HG03432 (cell line): ENCODE results near the gene IFIH1.

ENCODE experiments used
- ATAC-seq: cut with Tn5 transposase; IDR thresholded peaks from one replicate; pipeline ENCODE4 v1.9.1; 2021; ENCODE audit warnings: mild to moderate bottlenecking, moderate library complexity; ENCODE audit not compliant: unreplicated experiment

The IFIH1 gene

DNA sequence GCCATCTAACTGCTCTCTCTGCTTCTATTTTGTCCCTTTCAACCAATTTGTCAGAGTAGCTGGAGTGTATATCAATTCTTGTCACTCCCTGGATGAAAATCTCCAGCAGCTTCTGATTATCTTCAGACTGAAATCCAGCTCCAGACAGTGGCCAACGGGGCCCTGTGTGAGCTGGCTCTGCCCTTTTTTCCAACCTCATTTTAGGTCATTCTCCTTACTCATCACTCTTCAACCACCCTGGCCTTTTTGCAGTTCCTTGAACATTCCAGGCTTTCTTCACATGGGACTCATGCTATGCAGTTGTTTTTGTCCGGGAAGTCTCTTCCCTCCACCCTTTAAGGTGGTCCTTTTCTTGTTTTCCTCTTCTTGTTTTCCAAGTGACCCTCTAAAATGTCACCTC lies 59.8 kb downstream of the IFIH1 start:
- ATAC-seq: no peak

DNA sequence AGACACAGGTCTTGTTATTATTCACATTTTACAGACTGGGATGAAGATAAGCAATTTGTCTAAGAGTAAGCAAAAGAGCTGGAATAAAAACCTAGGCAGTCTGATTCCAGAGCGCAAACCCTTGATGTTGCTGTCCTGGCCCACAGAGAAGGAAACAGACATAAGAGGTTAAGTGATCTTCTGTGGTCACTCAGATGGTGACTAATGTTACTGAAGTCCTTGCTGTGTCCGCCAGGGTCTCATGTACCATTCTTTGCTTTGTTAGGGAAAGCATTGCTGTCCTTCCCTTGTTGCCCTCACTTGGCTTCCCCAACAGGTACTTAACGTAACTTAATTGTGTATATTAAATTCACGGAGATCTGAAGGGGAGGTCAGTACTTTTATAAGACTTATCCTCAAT lies 60.3 kb downstream of the IFIH1 start:
- ATAC-seq: no peak

DNA sequence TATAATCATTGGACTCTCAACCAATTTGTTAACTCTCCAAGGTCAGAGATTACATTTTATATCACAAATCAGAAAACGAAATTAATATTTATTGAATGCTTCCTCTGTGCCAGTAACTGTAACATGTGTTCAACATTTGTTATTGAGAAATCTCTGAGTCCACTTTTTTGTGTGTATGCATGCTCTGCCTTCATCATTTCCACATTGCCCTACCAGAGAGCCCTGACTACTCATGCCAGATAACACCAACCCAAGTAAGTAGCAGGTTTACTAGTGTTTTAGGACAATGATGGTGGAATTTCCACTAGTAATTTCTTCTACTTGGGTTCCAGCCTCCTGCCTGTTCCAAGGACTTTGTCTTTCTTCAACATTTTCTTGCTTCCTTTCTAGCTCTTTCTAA lies 61.1 kb downstream of the IFIH1 start:
- ATAC-seq: no peak

DNA sequence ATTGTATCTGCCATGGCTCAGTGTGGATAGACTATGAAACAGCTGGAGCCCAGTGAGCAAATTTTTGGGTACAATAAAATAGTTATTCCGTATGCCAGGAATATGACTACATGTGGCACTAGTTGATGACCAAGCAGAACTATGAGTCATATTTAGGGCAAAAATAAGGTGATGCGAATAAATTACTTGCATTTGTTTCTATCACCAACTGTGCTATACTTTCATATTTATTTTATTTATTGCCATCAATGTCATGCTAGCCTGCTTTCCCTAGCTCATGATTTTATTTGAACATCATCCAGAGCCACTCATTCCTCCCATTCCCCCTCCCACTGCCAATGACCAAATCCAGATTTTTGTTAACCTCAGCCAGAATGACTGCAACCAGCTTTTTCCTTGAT lies 61.9 kb downstream of the IFIH1 start:
- ATAC-seq: no peak

DNA sequence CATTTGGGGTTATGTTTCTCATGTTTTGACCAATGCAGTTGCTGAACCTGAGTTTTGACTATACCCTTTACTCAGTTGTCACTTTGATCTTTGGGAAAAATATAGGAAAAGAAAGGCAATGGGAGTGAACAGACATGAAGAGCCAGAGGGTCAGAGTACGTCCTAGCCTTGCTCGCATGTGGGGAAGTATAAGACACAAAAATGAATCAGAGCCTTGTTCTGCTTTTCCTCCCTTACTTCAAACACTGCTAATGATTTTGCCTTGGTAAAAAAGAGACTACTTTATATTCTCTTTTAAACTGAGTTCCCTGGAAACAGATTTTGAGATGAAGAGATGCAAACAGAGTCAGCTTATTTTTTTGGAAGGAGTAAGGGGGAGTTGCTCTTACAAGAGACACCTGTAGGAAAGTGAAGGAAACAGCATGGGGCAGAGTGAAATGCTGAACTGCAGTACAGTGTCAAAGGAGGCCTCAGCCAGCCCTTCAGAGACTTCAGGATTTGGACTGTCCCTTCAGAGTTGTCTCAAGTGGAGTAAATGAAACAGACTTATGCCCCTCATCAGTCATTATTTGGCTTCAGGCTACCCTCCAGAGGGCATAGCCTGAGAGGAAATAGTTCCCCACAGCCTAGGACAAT lies 64.1 kb downstream of the IFIH1 start:
- no peak for ATAC-seq

DNA sequence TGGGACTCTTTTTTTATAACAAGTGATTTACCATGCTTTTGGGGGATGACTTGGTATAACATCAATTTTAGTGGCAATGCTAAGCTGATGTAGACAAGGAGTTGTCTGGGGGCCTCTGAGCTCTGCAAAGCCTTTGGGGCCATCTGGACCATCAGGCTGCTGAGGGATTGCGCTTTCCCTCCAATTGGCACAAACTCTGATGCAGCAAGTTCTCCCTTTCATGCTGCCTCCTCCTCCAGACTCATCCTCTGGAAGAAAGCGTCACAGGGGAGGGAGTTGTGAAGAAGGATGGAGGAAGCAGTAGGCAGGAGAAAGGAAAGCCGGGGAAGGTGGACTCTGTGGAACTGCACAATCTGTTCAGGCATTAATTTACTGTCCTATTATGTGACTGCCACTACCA lies 65.0 kb downstream of the IFIH1 start:
- no peak for ATAC-seq

DNA sequence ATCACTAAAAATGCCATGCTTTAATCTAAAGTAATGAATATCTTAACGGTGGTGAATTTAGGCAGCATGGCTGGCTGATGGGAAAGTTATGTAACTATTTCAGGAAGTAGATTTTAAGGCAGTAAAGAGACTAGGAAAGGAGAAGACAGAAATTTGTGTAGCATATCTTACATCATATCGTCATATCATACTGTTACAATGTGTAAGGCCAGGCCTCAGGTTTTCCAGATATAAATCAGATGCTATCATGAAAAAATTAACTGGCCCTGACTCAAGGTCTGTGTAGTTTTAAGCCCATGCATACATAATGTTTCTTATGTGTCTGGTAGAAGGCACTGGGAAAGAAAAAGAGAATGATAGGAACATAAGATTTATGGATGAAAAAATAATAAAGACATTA lies 66.3 kb downstream of the IFIH1 start:
- no peak for ATAC-seq

DNA sequence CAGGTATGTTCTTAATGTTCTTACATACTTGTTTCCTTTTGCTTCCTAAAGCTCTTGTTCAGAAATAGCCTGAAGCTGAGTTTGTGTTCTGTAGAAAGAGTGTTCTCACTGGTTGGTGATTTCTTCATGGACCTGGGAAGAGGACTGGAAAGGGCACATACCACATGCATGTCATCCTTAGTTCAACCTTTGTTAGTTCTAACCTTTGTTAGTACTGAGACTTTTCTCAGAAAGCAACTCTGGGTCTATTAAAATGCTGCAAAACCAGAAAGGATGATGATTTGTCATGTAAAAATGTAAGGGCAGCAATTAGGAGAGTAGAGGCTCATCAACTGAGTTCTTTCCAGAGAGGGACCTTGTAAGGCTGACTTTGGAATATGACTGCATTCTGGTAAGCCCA lies 72.7 kb downstream of the IFIH1 start:
- no peak for ATAC-seq

DNA sequence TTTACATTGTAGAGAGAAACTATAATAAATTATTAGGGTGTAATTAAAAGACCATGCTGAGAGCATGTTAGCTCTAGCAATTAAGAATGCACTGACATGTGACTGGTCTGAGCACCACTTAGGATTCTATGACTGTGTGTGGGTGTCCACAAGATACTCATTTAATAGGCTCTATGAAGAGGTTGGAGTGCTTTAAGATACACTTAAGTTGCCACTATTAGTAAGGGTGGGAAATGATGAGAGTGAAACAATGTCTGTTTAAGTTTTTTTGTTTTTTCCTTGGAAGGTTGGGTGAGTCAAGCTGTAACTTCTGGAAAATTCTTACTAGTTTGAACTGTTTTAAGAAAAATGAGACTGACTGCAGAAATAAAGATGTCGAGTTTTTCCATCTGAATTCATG lies 73.4 kb downstream of the IFIH1 start:
- no peak for ATAC-seq

DNA sequence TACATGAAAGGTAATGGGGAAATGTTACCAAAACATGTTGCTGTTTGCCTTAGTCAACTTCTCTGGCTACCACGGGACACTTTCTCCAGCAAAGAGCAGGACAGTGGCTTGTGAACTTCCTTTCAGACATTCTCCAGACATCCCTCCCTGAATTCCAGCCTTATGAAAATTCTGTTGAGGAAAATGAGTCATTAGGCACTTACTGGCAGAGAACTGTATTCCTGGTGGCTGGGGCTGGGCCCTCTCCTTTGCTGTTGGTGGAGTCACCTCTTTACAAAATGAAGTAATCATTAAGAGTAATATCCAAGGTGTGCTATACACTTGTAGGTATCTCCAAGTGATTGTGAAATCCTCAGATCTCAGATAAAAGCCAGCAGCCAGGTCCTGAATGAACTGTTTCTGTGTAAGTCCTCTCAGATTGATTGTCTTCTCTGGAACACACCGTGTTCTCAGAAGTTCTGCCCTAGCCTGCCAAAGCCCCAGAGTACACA lies 73.9 kb downstream of the IFIH1 start:
- ATAC-seq: no peak

DNA sequence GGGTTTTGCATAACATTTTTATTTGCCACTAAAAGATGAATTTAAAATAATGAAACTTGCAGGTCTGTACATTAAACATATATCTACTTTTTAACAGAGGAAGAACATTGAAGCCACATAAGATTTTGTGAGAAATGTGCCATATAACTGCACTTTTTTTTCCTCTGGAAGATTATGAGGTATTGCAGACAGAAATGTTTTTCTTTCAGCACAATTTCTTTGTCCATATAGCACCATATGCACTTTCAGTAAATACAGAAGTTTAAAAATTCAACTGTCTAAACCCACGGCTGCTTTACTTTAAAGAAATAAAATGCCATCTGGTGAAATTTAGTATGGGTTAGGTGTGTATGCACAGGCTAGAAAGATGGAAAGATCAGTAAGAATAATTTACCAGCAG lies 74.8 kb downstream of the IFIH1 start:
- no peak for ATAC-seq

DNA sequence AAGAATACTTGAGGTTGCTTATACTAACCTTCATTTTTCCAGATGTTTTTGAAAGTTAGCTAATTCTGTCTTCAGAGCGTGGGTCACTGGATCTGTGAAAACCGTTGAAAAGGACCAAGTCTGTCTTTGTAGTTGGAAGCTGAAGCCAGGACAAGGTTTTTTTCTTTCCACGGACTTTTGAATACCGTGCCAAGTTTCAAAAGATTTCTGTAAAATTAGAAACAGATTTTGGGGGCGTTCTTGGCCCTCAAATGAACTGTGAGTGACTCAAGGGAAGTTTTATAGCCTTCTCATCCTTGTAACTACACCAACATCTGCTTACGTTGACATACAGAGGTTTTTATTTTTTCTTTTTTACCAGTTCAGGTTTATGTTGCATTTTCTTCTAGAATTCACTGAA lies 75.2 kb downstream of the IFIH1 start, which contains the start of gene FAP:
TSS of gene FAP (minus strand) at position 152 of the 400 bp plus-strand sequence. CDS start at position 34, 118 bp downstream.
- ATAC-seq: no peak

DNA sequence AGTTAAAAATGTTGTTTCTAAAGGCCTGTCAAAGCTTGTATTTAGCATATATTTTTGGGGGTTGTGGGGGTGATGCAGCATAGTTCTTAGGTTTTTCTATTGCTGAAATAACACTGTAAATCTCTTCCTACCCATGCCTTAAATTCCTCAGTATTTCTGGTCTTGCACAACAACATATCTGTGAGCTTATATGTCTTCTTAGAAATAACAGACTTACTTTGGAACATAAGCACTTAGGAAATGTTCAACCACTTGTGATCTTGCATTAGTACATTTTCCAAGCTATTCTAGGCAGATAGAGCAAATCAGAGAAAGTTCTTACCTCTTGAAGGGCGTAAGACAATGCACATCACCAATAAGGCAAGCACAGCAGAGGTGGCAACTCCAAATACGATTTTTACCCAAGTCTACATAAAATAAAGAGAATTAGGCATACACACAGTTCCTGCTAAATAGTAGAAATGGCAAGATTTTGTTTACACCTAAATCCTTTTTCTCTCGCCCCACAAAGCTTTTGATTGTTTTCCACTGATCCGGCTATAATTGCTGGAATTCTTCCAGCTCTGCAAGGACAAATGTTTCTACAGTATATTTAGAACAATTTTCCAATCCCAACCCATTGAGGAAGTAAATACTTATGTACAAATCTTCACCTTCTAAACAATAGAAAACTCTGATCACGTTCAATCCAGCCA lies 75.8 kb downstream of the IFIH1 start:
- ATAC-seq: no peak

DNA sequence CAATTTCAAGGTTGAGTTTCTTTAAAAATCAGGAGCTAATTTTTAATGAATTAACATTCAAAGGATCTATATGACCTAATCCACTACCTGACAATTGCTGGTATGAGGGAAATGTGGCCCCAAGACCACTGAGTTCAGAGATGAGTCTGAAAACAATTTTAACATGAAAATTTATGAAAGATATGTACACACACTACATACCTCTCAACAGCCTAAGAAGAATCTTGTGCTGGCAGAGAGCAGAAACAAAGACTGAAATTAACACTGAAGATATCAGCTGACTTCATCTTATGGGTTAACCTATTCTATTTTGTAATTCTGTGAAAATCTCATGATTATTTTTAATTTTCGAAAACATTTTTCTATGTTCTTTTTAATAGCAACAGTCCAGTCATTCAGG lies 76.9 kb downstream of the IFIH1 start:
- no peak for ATAC-seq

DNA sequence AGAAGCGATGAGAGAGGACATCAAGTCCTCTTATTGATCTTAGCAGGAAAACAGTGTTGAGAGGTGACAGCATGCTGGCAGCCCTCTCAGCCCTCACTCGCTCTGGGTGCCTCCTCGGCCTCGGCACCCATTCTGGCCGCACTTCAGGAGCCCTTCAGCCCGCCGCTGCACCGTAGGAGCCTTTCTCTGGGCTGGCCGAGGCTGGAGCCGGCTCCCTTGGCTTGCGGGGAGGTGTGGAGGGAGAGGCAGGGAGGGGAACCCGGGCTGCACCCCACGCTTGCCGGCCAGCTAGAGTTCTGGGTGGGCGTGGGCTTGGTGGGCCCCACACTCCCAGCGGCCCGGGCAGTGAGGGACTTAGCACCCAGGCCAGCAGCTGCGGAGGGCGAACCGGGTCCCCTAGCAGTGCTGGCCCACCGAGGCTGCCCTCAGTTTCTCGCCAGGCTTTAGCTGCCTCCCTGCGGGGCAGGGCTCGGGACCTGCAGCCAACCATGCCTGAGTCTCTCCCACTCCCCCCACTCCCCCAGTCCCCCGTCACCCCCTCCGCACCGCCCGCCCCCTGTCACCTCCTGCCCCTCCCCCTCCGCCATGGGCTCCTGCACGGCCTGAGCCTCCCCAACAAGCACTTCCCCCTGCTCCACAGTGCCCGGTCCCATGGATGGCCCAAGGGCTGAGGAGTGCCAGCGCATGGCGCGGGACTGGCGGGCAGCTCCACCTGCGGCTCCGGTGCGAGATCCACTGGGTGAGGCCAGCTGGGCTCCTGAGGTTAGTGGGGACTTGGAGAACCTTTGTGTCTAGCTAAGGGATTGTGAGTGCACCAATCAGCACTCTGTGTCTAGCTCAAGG lies 83.6 kb downstream of the IFIH1 start:
- no peak for ATAC-seq

DNA sequence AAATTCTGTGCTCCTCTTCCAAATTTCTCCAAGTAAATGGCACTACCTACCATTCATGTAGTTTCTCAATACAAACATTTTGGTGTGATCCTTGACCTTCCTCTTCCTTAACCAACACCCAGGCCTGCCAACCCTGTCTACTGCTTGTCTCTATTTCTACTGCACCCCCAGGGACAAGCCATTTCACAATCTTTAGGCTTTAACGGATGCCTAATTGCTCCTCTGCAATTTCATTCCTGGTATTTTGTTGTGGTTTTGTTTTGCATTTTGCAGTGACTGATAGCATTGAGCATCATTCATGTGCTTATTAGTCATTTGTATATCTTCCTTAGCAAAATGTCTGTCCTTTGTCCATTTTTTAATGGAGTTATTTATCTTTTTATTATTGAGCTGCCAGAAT lies 85.3 kb downstream of the IFIH1 start:
- ATAC-seq: no peak

DNA sequence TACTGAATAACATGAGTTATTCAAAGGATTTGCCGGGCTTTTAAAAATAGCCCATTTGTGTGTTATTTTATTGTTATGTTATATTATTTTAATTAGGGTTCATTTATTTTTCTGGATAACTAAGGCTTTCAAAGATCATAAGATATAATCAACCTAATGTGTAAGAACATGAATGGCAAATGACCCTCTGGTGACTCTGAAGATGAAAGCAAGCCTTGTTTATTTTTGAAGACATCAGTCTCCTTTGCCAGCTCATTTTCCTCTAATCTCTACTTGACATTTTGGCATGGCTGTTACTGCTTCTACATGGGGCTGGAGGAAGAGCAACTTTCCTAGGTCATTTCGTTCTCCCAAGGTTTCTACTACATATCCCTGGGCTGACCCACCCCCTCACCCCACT lies 85.8 kb downstream of the IFIH1 start:
- ATAC-seq: no peak

DNA sequence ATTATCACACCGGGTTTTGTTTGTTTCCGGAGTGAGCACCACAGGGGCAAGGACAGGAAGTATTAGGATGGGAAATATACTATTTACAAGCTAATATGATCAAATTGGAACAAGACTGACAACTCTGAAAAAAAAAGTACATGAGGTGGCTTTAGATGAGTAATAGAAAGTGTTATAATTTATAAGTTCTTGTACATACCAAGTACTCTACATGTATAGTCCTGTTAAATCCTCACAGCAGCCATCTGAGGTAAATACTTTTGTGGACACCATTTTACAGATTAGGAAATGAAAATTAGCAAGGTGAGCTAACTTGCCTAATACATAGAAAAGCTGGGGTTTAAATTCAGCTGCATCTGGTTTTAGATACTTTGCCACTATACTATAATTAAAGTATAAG lies 86.5 kb downstream of the IFIH1 start:
- ATAC-seq: no peak

DNA sequence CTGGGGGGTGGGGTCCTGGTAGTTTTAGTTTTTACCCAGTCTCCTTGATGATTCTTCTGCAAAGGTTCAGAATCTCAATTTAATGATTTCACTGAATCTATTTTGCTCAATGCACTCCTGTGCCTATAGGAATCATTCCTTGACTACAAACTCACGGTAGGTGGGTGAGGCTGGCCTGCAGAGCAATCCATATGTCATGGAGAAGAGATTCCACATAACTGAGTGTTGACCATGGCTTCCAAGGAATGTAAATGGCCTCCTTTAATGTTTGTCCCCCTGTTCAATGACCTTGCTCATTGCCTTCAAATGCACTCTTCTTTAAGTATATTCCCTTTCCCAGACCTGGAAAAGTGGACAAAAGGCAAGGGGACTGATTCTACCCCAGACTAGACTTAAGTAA lies 87.7 kb downstream of the IFIH1 start:
- ATAC-seq: no peak

DNA sequence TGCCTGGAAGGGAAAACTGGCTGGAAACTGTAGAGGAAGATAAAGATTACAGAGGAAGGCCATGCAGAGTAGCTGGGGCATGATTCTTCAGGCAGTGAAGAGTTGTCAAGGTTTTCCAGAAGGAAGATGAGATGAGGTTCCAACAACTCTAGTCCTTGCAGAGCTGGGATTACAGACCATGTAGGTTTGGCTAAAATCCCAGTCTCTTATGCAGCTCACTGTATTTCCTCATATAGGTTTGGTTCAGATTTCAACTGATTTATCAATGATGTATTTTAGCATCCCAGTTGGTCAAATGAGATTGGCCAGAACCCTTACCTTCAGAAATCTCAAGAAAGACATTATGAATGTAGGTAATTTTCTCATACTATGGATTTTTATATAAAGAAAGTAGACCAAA lies 91.6 kb downstream of the IFIH1 start:
- no peak for ATAC-seq

DNA sequence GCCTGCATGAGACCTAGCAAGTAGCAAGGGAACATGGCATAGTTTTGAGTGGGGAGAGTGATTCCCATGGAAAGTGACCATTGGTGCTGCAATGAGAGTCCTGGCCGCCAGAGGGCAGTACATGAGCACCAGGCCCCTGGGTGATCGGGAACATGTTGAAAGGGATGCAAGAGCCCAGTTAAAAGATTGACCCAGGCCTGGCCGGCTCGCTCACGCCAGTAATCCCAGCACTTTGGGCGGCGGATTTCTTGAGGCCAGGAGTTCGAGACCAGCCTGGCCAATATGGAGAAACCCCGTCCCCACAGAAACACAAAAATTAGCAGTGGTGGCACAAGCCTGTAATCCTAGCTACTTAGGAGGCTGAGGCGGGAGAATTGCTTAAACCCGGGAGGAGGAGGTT lies 97.4 kb downstream of the IFIH1 start:
- peak; percentile 98 for ATAC-seq

DNA sequence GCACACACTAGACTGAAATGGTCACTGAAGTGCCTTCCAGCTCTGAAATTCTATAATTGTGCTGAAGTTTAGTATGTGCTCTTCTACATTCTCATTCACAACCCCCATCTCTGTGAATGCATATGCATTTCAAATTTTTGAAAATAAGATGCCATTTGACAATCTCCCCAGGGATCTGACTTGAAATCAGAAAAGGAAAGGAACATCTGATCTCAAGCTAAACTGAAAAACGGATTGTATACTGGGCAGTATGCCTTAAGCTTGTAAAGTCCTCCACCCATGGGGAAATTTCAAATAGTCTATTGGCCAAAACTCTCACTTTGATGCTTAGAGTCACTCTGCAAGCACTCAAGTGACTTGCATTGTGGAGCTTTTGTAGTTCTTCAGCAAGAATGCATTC lies 98.1 kb downstream of the IFIH1 start:
- no peak for ATAC-seq
